HepG2 (cell line): Measurements from ENCODE around the gene SLC8B1. TPM values are rescaled to one million over a fixed set of nuclear protein-coding genes. Genes with fewer than 3 reads are reported as not detected.
A peak's percentile ranks its signal among the peaks of the same experiment; 100 is the strongest.

Experiments used
- ATAC-seq: fragments of 200-7000 bp; cut with Tn5 transposase; 3 replicates; pipeline ENCODE4 v1.9.1; 2020; ENCODE audit warnings: mild to moderate bottlenecking, moderate library complexity
- BruUV-seq: library from RNA; stranded (reverse); fragments of 400-500 nt; replicated peaks from 2 replicates; lab custom pipeline; 2021; lab: Mats Ljungman, UMichigan
- CTCF ChIA-PET: fragments of 300-600 bp; formaldehyde crosslinking; extraction: SDS; loops from one replicate; lab custom pipeline; 2021; ENCODE audit warnings: low total read pairs, inconsistent platforms, low intra/inter-chr PET ratio; lab: Yijun Ruan, JAX
- POLR2A ChIA-PET: fragments of 350-600 bp; sonication (Branson Sonifier 250); formaldehyde crosslinking; loops from one replicate; lab custom pipeline; 2020; ENCODE audit warnings: antibody characterized with exemption, inconsistent platforms; lab: Yijun Ruan, JAX
- DNase-seq: peaks from one replicate; pipeline ENCODE4 v3.0.0-alpha.2; 2015; ENCODE audit warnings: low spot score
- FAIRE-seq: peaks from 3 replicates; lab custom pipeline; 2011; peaks lifted over from hg19 to GRCh38; lab: Jason Lieb, UNC
- H2AFZ ChIP-seq: one replicate; pipeline ENCODE4 v1.6.1; 2011; ENCODE audit warnings: low read length, inconsistent platforms
- H3K27ac ChIP-seq: fragments of 300-600 bp; 3 replicates; pipeline ENCODE4 v1.8.0; 2011; ENCODE audit warnings: mixed run types, mild to moderate bottlenecking, mixed read lengths, low read length, inconsistent platforms; ENCODE audit not compliant: insufficient read depth; ENCODE audit errors: extremely low read length
- H3K27me3 ChIP-seq, 2 experiments: fragments of 200-600 bp in 1 of 2; 2 replicates in 1 of 2; 3 replicates in 1 of 2; pipeline versions ENCODE4 v1.6.0 to v1.8.0; 2011; ENCODE audit warnings: low read length in 2 of 2, mild to moderate bottlenecking in 2 of 2, moderate library complexity in 2 of 2, inconsistent platforms in 1 of 2; ENCODE audit not compliant: insufficient read depth in 2 of 2, control insufficient read depth in 1 of 2
- H3K36me3 ChIP-seq, 2 experiments: fragments of 200-600 bp in 1 of 2; replicated peaks in 1 of 2; 2 replicates in 1 of 2; 3 replicates in 1 of 2; pipeline versions ENCODE4 v1.5.1 to v1.8.0; 2011; ENCODE audit warnings: low read length in 2 of 2, inconsistent platforms in 1 of 2; ENCODE audit not compliant: insufficient read depth in 2 of 2, control insufficient read depth in 1 of 2
- H3K4me1 ChIP-seq: 2 replicates; pipeline ENCODE4 v1.5.1; 2012; ENCODE audit warnings: low read length, inconsistent platforms; ENCODE audit not compliant: insufficient read depth
- H3K4me2 ChIP-seq: 2 replicates; pipeline ENCODE4 v1.6.0; 2011; ENCODE audit warnings: low read depth, low read length, inconsistent platforms
- H3K4me3 ChIP-seq, 3 experiments: fragments of 200-600 bp in 1 of 3; sonication (generic), shearing (Covaris generic) in 1 of 3; replicated peaks in 1 of 3; 2 replicates each; pipeline ENCODE4 v1.5.1; 2011 to 2016; ENCODE audit warnings: low read length in 3 of 3, inconsistent platforms in 2 of 3, low read depth in 2 of 3, mild to moderate bottlenecking in 2 of 3, control low read depth in 1 of 3, mixed read lengths in 1 of 3; ENCODE audit not compliant: insufficient read depth in 1 of 3
- H3K79me2 ChIP-seq: one replicate; pipeline ENCODE4 v1.6.1; 2011; ENCODE audit warnings: low read length, inconsistent platforms; ENCODE audit not compliant: insufficient read depth
- H3K9ac ChIP-seq: 2 replicates; pipeline ENCODE4 v1.6.0; 2011; ENCODE audit warnings: mild to moderate bottlenecking, low read depth, low read length, inconsistent platforms; ENCODE audit not compliant: insufficient read depth
- H3K9me3 ChIP-seq: 2 replicates; pipeline ENCODE4 v1.5.1; 2012; ENCODE audit warnings: mild to moderate bottlenecking, low read length
- H4K20me1 ChIP-seq: 2 replicates; pipeline ENCODE4 v1.6.0; 2011; ENCODE audit warnings: inconsistent platforms, mild to moderate bottlenecking, low read length, moderate library complexity; ENCODE audit not compliant: insufficient read depth
- DNMT3B ChIP-seq: conservative IDR thresholded peaks from 2 replicates; pipeline ENCODE4 v1.6.1; 2016; ENCODE audit warnings: missing biosample characterization, control low read depth
- HNF4A ChIP-seq: sonication (generic); formaldehyde crosslinking; IDR thresholded peaks from 2 replicates; pipeline ENCODE4 v1.4.0; 2020; ENCODE audit warnings: missing genetic modification reagents
- JARID2 ChIP-seq: sonication (generic); formaldehyde crosslinking; IDR thresholded peaks from 2 replicates; pipeline ENCODE4 v1.8.1; 2023; ENCODE audit warnings: missing genetic modification reagents, inconsistent platforms; ENCODE audit not compliant: insufficient replicate concordance
- JUNB ChIP-seq: sonication (generic); formaldehyde crosslinking; IDR thresholded peaks from 2 replicates; pipeline ENCODE4 v1.8.0; 2022; ENCODE audit warnings: missing genetic modification reagents, mild to moderate bottlenecking, borderline replicate concordance
- POLR2G ChIP-seq: fragments of 200-400 bp; formaldehyde crosslinking; IDR thresholded peaks from 2 replicates; pipeline ENCODE4 v1.6.1; 2018; ENCODE audit warnings: mild to moderate bottlenecking, low read depth, low read length, moderate library complexity
- REL ChIP-seq: sonication (generic); formaldehyde crosslinking; conservative IDR thresholded peaks from 2 replicates; pipeline ENCODE4 v1.8.0; 2022; ENCODE audit warnings: mild to moderate bottlenecking, missing genetic modification reagents, moderate library complexity
- SETDB1 ChIP-seq: sonication (generic); formaldehyde crosslinking; IDR thresholded peaks from 2 replicates; pipeline ENCODE4 v1.5.1; 2020; ENCODE audit warnings: missing genetic modification reagents, mild to moderate bottlenecking, borderline replicate concordance
- ZFP41 ChIP-seq: sonication (generic); formaldehyde crosslinking; IDR thresholded peaks from 2 replicates; pipeline ENCODE4 v1.4.0; 2020; ENCODE audit warnings: mild to moderate bottlenecking, missing genetic modification reagents, borderline replicate concordance
- ZIK1 ChIP-seq: sonication (generic); formaldehyde crosslinking; IDR thresholded peaks from 2 replicates; pipeline ENCODE4 v1.5.0; 2020; ENCODE audit warnings: mild to moderate bottlenecking, low read depth, missing genetic modification reagents, borderline replicate concordance
- ZKSCAN5 ChIP-seq: sonication (generic); formaldehyde crosslinking; IDR thresholded peaks from 2 replicates; pipeline ENCODE4 v1.5.1; 2020; ENCODE audit warnings: mild to moderate bottlenecking, missing genetic modification reagents
- ZNF274 ChIP-seq: sonication (generic); formaldehyde crosslinking; IDR thresholded peaks from 2 replicates; pipeline ENCODE4 v1.5.1; 2020; ENCODE audit warnings: mild to moderate bottlenecking, missing genetic modification reagents
- ZNF446 ChIP-seq: sonication (generic); formaldehyde crosslinking; IDR thresholded peaks from 2 replicates; pipeline ENCODE4 v1.5.0; 2020; ENCODE audit warnings: mild to moderate bottlenecking, missing genetic modification reagents
- ZNF644 ChIP-seq: IDR thresholded peaks from 2 replicates; pipeline ENCODE4 v1.6.1; 2016; ENCODE audit warnings: low read depth
- ZNF687 ChIP-seq: sonication (generic); formaldehyde crosslinking; IDR thresholded peaks from 2 replicates; pipeline ENCODE4 v1.5.1; 2020; ENCODE audit warnings: mild to moderate bottlenecking, missing genetic modification reagents, moderate library complexity
- ZNF749 ChIP-seq: sonication (generic); formaldehyde crosslinking; IDR thresholded peaks from 2 replicates; pipeline ENCODE4 v1.8.0; 2022; ENCODE audit warnings: mild to moderate bottlenecking, missing genetic modification reagents, moderate library complexity, borderline replicate concordance
- WGBS: methylation state at CpG from one replicate; pipeline ENCODE4 v1.1.6; 2017; ENCODE audit warnings: low lambda C conversion rate; 5-methylcytosine and 5-hydroxymethylcytosine counted together
- in situ Hi-C: cut with HindIII; loops from 2 replicates; pipeline ENCODE4 v1.10.0; 2017; ENCODE audit warnings: low pct_unique_long_range_greater_than_20kb; ENCODE audit not compliant: extremely low pct_ligation_motif_present
- intact Hi-C: fragments of 100-400 bp; cut with micrococcal nuclease; formaldehyde crosslinking; loops from one replicate; pipeline ENCODE4 v1.10.0; 2022; ENCODE audit not compliant: unreplicated experiment
- polyA plus RNA-seq, 8 experiments: library from polyadenylated mRNA; depleted of rRNA in 3 of 8; stranded (reverse) in 7 of 8; unstranded in 1 of 8; fragments of >200 nt; fragmentation: Illumina TruSeq in 4 of 8; extraction: Trizol in 4 of 8; gene quantifications; 2 replicates each; pipeline versions ENCODE4 v1.2.1 to v1.2.3, GENCODE V29; 2011 to 2016; ENCODE audit warnings: low read depth in 4 of 8, missing spikeins in 1 of 8, mixed read lengths in 1 of 8; ENCODE audit not compliant: insufficient read depth in 1 of 8
- total RNA-seq, 5 experiments: library from RNA; depleted of rRNA; stranded (reverse); fragments of >200 nt; fragmentation: Illumina TruSeq; extraction: Trizol; gene quantifications; 2 replicates each; pipeline ENCODE4 v1.2.3, GENCODE V29; 2016; ENCODE audit warnings: low read depth in 1 of 5

The SLC8B1 gene
- total and polyA plus RNA-seq, 2 of the 13 experiments (the other 11 are each of a cell fraction or from before 2014, with no cell fraction given), result 6.8 to 8.0 TPM

- TF ChIP-seq JUNB (CRISPR knock-in tag), result no peak
- TF ChIP-seq ZNF644, result no peak
Observed at GRCh38 chr12:113287146-113287898, 47.6 kb downstream of the SLC8B1 start (continued).

GRCh38 chr12:113286712-113287111, 48.2 kb downstream of the SLC8B1 start:
- no peak overlapping the region for H3K4me3 ChIP-seq
- 90% methylated on average over 10 of the region's 11 CpGs for WGBS
- no peak overlapping the region for H2AFZ ChIP-seq
- POLR2A ChIA-PET, result no interaction called here
- peak; percentile 63 for ATAC-seq
- H4K20me1 ChIP-seq, result no peaks in the 10 kb centered on the region
- H3K79me2 ChIP-seq, result no peaks in the 10 kb centered on the region
- H3K4me1 ChIP-seq, result no peaks in the 10 kb centered on the region; the same call in 1 of the 2 replicates
- BruUV-seq, result no TSS peak
- no peak overlapping the region for H3K27ac ChIP-seq
- TF ChIP-seq SETDB1 (CRISPR knock-in tag) (no peak), ZIK1 (CRISPR knock-in tag) (no peak), ZKSCAN5 (CRISPR knock-in tag) (no peak), JARID2 (CRISPR knock-in tag) (no peak), POLR2G (no peak), ZNF749 (CRISPR knock-in tag) (no peak), ZNF274 (CRISPR knock-in tag) (no peak), REL (CRISPR knock-in tag) (no peak), ZFP41 (no peak), HNF4A (CRISPR knock-in tag) (0 out of 2 replicates have a peak, but pooled peaks have one; percentile 7), ZNF446 (CRISPR knock-in tag) (no peak), ZNF687 (CRISPR knock-in tag) (peak; percentile 20; the same call in 1 of the 2 replicates), DNMT3B (CRISPR knock-in tag) (no peak)
- intact Hi-C loops, result no loop called here
- H3K9ac ChIP-seq, result no peak overlapping the region
- CTCF ChIA-PET, result no interaction called here
- H3K27me3 ChIP-seq, result no peaks in the 10 kb centered on the region
- DNase-seq, result no peak
- in situ Hi-C loops, result no loop called here
- peaks cover 6 to 11% of the 10 kb centered on the region in 2 experiments; a peak in 3 of 5 replicates for H3K36me3 ChIP-seq
- no peaks in the 10 kb centered on the region for H3K9me3 ChIP-seq
- FAIRE-seq, result no peak
- H3K4me2 ChIP-seq, result no peak overlapping the region
